ENCODE measurements around the gene CYFIP1. TPM values are rescaled to one million over a fixed set of nuclear protein-coding genes. Genes with fewer than 3 reads are reported as not detected.
A peak's percentile ranks its signal among the peaks of the same experiment; 100 is the strongest.

CYFIP1 gene
- polyA plus RNA-seq, 3 donors, result 47.1 to 85.5 (median 63.8) TPM

GRCh38 chr15:22893081-22893480 is 87.1 kb downstream of the CYFIP1 start:
- no peaks in the 10 kb centered on the region for H3K4me1 Mint-ChIP-seq
- no peak overlapping the region for H2AFZ ChIP-seq (ENCODE audit: insufficient read depth, low read depth, low read length, poor library complexity, severe bottlenecking)
- no peaks in the 10 kb centered on the region for H3K9me3 Mint-ChIP-seq
- no peak overlapping the region for H3K27ac ChIP-seq (ENCODE audit: low read depth in 1 of 2, low read length in 2 of 2)
- H3K27me3 Mint-ChIP-seq (ENCODE audit: low read depth in 3 of 3), result peaks cover 0 to 3% (median 0%) of the 10 kb centered on the region in 3 donors
- over 99% methylated on average over 15 of the region's 17 CpGs for WGBS (ENCODE audit: insufficient coverage)
- no peak overlapping the region for H3K9ac ChIP-seq (ENCODE audit: insufficient read depth, low read length, poor library complexity, severe bottlenecking)
- intact Hi-C loops (cut with micrococcal nuclease), result no loop called here
- H3K9me3 ChIP-seq (replicated peaks in 1 of 2; ENCODE audit: control insufficient read depth in 1 of 2, insufficient read depth in 1 of 2, low read length in 2 of 2), result no peaks in the 10 kb centered on the region
- no peak for TF ChIP-seq CTCF (IDR thresholded peaks at IDR 0.05)
- H3K27me3 ChIP-seq (ENCODE audit: control insufficient read depth in 2 of 2, insufficient read depth in 2 of 2, low read length in 2 of 2), result no peaks in the 10 kb centered on the region
- H3K27ac Mint-ChIP-seq, result peak overlapping the region in 2 of 7 donors; percentile 6 to 41
- no peak overlapping the region for H3K4me3 ChIP-seq (replicated peaks in 1 of 3; ENCODE audit: low read depth in 2 of 3, low read length in 3 of 3)
- H3K4me3 Mint-ChIP-seq, result no peak overlapping the region
- no peaks in the 10 kb centered on the region for H3K4me1 ChIP-seq (ENCODE audit: control insufficient read depth in 1 of 2, insufficient read depth in 2 of 2, low read length in 2 of 2)
- H3K79me2 ChIP-seq (ENCODE audit: insufficient read depth, low read length), result no peaks in the 10 kb centered on the region
- H4K20me1 ChIP-seq (ENCODE audit: insufficient read depth, low read length), result no peaks in the 10 kb centered on the region
- no peak for DNase-seq
- no peak overlapping the region for H3K4me2 ChIP-seq (replicated peaks; ENCODE audit: extremely low read depth, low read length, poor library complexity, severe bottlenecking)
- H3K36me3 ChIP-seq (replicated peaks in 1 of 2; ENCODE audit: control insufficient read depth in 1 of 2, insufficient read depth in 2 of 2, low read length in 2 of 2), result peaks cover 50 to 82% of the 10 kb centered on the region in 2 donors
- peaks cover 51 to 87% of the 10 kb centered on the region in 2 donors for H3K36me3 Mint-ChIP-seq

GRCh38 chr15:22892333-22892732 is 87.8 kb downstream of the CYFIP1 start:
- no peak for DNase-seq
- Mint-ChIP-seq H3K4me1 (no peaks in the 10 kb centered on the region), H3K36me3 (peaks cover 53 to 88% of the 10 kb centered on the region in 2 donors), H3K27ac (no peak overlapping the region), H3K9me3 (no peaks in the 10 kb centered on the region), H3K27me3 (ENCODE audit: low read depth in 3 of 3) (peaks cover 0 to 3% (median 0%) of the 10 kb centered on the region in 3 donors), H3K4me3 (no peak overlapping the region)
- no peak overlapping the region for H2AFZ ChIP-seq (ENCODE audit: insufficient read depth, low read depth, low read length, poor library complexity, severe bottlenecking)
- no peaks in the 10 kb centered on the region for H3K4me1 ChIP-seq (ENCODE audit: control insufficient read depth in 1 of 2, insufficient read depth in 2 of 2, low read length in 2 of 2)
- intact Hi-C loops (cut with micrococcal nuclease), result no loop called here
- H3K27me3 ChIP-seq (ENCODE audit: control insufficient read depth in 2 of 2, insufficient read depth in 2 of 2, low read length in 2 of 2), result no peaks in the 10 kb centered on the region
- no peak overlapping the region for H3K4me2 ChIP-seq (replicated peaks; ENCODE audit: extremely low read depth, low read length, poor library complexity, severe bottlenecking)
- H3K36me3 ChIP-seq (replicated peaks in 1 of 2; ENCODE audit: control insufficient read depth in 1 of 2, insufficient read depth in 2 of 2, low read length in 2 of 2), result peaks cover 47 to 82% of the 10 kb centered on the region in 2 donors
- no peak overlapping the region for H3K4me3 ChIP-seq (replicated peaks in 1 of 3; ENCODE audit: low read depth in 2 of 3, low read length in 3 of 3)
- H3K27ac ChIP-seq (ENCODE audit: low read depth in 1 of 2, low read length in 2 of 2), result no peak overlapping the region
- H4K20me1 ChIP-seq (ENCODE audit: insufficient read depth, low read length), result no peaks in the 10 kb centered on the region
- no peak for TF ChIP-seq CTCF (IDR thresholded peaks at IDR 0.05)
- no peaks in the 10 kb centered on the region for H3K9me3 ChIP-seq (replicated peaks in 1 of 2; ENCODE audit: control insufficient read depth in 1 of 2, insufficient read depth in 1 of 2, low read length in 2 of 2)
- no peaks in the 10 kb centered on the region for H3K79me2 ChIP-seq (ENCODE audit: insufficient read depth, low read length)
- 79% methylated on average over 6 of the region's 9 CpGs for WGBS (ENCODE audit: insufficient coverage)
- no peak overlapping the region for H3K9ac ChIP-seq (ENCODE audit: insufficient read depth, low read length, poor library complexity, severe bottlenecking)
